IPS DF 6.9 (cell line): ENCODE data around the gene RNF207.
A peak's percentile ranks its signal among the peaks of the same experiment; 100 is the strongest.

Experiments used
- DNase-seq: peaks from one replicate; pipeline ENCODE4 v3.0.0-alpha.2; 2013; ENCODE audit warnings: low read depth, low spot score
- H3K27ac ChIP-seq: one replicate; pipeline ENCODE4 v1.5.1; 2013; ENCODE audit warnings: low read length, control low read depth
- H3K27me3 ChIP-seq: 2 replicates; pipeline ENCODE4 v1.6.1; 2013; ENCODE audit warnings: mild to moderate bottlenecking, low read length; ENCODE audit not compliant: control insufficient read depth, insufficient read depth
- H3K36me3 ChIP-seq: 2 replicates; pipeline ENCODE4 v1.6.1; 2013; ENCODE audit warnings: low read length; ENCODE audit not compliant: control insufficient read depth, insufficient read depth
- H3K4me1 ChIP-seq: 2 replicates; pipeline ENCODE4 v1.6.1; 2013; ENCODE audit warnings: low read length; ENCODE audit not compliant: control insufficient read depth, insufficient read depth
- H3K4me3 ChIP-seq: 2 replicates; pipeline ENCODE4 v1.5.1; 2013; ENCODE audit warnings: mild to moderate bottlenecking, low read length
- H3K9me3 ChIP-seq: 2 replicates; pipeline ENCODE4 v1.6.1; 2013; ENCODE audit warnings: low read length, inconsistent platforms; ENCODE audit not compliant: control insufficient read depth, insufficient read depth
- WGBS: extraction: QIAGEN DNeasy Blood & Tissue Kit; methylation state at CpG from one replicate; pipeline ENCODE4 v1.1.7; 2013; ENCODE audit warnings: mixed read lengths, missing lambda C conversion rate; ENCODE audit not compliant: insufficient read length, insufficient coverage; 5-methylcytosine and 5-hydroxymethylcytosine counted together

RNF207 gene

GRCh38 chr1:6260961-6261614 is 55.2 kb downstream of the RNF207 start, which contains the start of gene GPR153:
GPR153 (minus strand) TSS chr1:6261098; CDS start chr1:6254905, 6,193 bp downstream.
- H3K27me3 ChIP-seq: no peaks in the 10 kb centered on the region
- H3K9me3 ChIP-seq: no peaks in the 10 kb centered on the region
- DNase-seq: no peak
- H3K27ac ChIP-seq: no peak within 1 kb of the TSS
- no peaks in the 10 kb centered on the region for H3K36me3 ChIP-seq
- WGBS: no CpG with 5 or more reads among the region's 78 CpGs
- H3K4me3 ChIP-seq: peak within 1 kb of the TSS; percentile 67
- peaks cover 4% of the 10 kb centered on the region; the same call in 1 of the 2 replicates for H3K4me1 ChIP-seq

- no CpG with 5 or more reads among the region's 15 CpGs for WGBS
- no peak for DNase-seq
- Histone ChIP-seq H3K27ac (no peak overlapping the region), H3K9me3 (no peaks in the 10 kb centered on the region), H3K36me3 (no peaks in the 10 kb centered on the region), H3K4me3 (peak overlapping the region; percentile 67; the same call in 1 of the 2 replicates), H3K27me3 (no peaks in the 10 kb centered on the region), H3K4me1 (peaks cover 4% of the 10 kb centered on the region; the same call in 1 of the 2 replicates)
These were observed 55.7 kb downstream of the RNF207 start for GRCh38 chr1:6261615-6261995.

GRCh38 chr1:6262555-6263420 is 56.9 kb downstream of the RNF207 start:
- no peaks in the 10 kb centered on the region for H3K27me3 ChIP-seq
- no peak overlapping the region for H3K4me3 ChIP-seq
- H3K27ac ChIP-seq: no peak overlapping the region
- H3K4me1 ChIP-seq: peaks cover 4% of the 10 kb centered on the region; the same call in 1 of the 2 replicates
- no peaks in the 10 kb centered on the region for H3K9me3 ChIP-seq
- H3K36me3 ChIP-seq: no peaks in the 10 kb centered on the region
- no CpG with 5 or more reads among the region's 25 CpGs for WGBS
- DNase-seq: no peak

- Histone ChIP-seq H3K27me3 (no peaks in the 10 kb centered on the region), H3K4me3 (no peak overlapping the region), H3K36me3 (no peaks in the 10 kb centered on the region), H3K4me1 (peaks cover 4% of the 10 kb centered on the region; the same call in 1 of the 2 replicates), H3K9me3 (no peaks in the 10 kb centered on the region), H3K27ac (no peak overlapping the region)
- no peak for DNase-seq
- WGBS: no CpG with 5 or more reads among the region's 7 CpGs
These were observed 57.8 kb downstream of the RNF207 start for GRCh38 chr1:6263716-6264115.

GRCh38 chr1:6265151-6265550 is 59.2 kb downstream of the RNF207 start:
- no peak overlapping the region for H3K27ac ChIP-seq
- no peaks in the 10 kb centered on the region for H3K9me3 ChIP-seq
- no peaks in the 10 kb centered on the region for H3K27me3 ChIP-seq
- no peak for DNase-seq
- no CpG with 5 or more reads among the region's 15 CpGs for WGBS
- H3K4me3 ChIP-seq: no peak overlapping the region
- peaks cover 4% of the 10 kb centered on the region; the same call in 1 of the 2 replicates for H3K4me1 ChIP-seq
- H3K36me3 ChIP-seq: no peaks in the 10 kb centered on the region

- Histone ChIP-seq H3K27ac (no peak overlapping the region), H3K9me3 (no peaks in the 10 kb centered on the region), H3K36me3 (no peaks in the 10 kb centered on the region), H3K4me1 (peaks cover 4% of the 10 kb centered on the region; the same call in 1 of the 2 replicates), H3K4me3 (no peak overlapping the region), H3K27me3 (no peaks in the 10 kb centered on the region)
- DNase-seq: no peak
- no CpG with 5 or more reads among the region's 11 CpGs for WGBS
These were observed 60.7 kb downstream of the RNF207 start for GRCh38 chr1:6266641-6267040.

- Histone ChIP-seq H3K4me1 (no peaks in the 10 kb centered on the region; the same call in 1 of the 2 replicates), H3K27me3 (no peaks in the 10 kb centered on the region), H3K9me3 (no peaks in the 10 kb centered on the region), H3K36me3 (no peaks in the 10 kb centered on the region), H3K27ac (no peak overlapping the region), H3K4me3 (no peak overlapping the region)
- DNase-seq: no peak
- WGBS: no CpG with 5 or more reads among the region's 12 CpGs
These were observed 61.9 kb downstream of the RNF207 start for GRCh38 chr1:6267686-6268322.

- DNase-seq: no peak
- no peak overlapping the region for H3K4me3 ChIP-seq
- WGBS: no CpG with 5 or more reads among the region's 21 CpGs
- no peaks in the 10 kb centered on the region for H3K36me3 ChIP-seq
- H3K27ac ChIP-seq: no peak overlapping the region
- no peaks in the 10 kb centered on the region for H3K27me3 ChIP-seq
- H3K9me3 ChIP-seq: no peaks in the 10 kb centered on the region
- H3K4me1 ChIP-seq: no peaks in the 10 kb centered on the region; the same call in 1 of the 2 replicates
These were observed 62.5 kb downstream of the RNF207 start for GRCh38 chr1:6268415-6268814.

GRCh38 chr1:6269296-6269695 is 63.4 kb downstream of the RNF207 start:
- Histone ChIP-seq H3K27me3 (no peaks in the 10 kb centered on the region), H3K9me3 (no peaks in the 10 kb centered on the region), H3K4me1 (no peaks in the 10 kb centered on the region; the same call in 1 of the 2 replicates), H3K4me3 (no peak overlapping the region), H3K27ac (no peak overlapping the region), H3K36me3 (no peaks in the 10 kb centered on the region)
- WGBS: no CpG with 5 or more reads among the region's 14 CpGs
- DNase-seq: no peak

GRCh38 chr1:6269720-6270400 is 63.9 kb downstream of the RNF207 start:
- no peak overlapping the region for H3K4me3 ChIP-seq
- H3K27me3 ChIP-seq: no peaks in the 10 kb centered on the region
- no peaks in the 10 kb centered on the region; the same call in 1 of the 2 replicates for H3K4me1 ChIP-seq
- H3K27ac ChIP-seq: no peak overlapping the region
- no peak for DNase-seq
- no CpG with 5 or more reads among the region's 22 CpGs for WGBS
- no peaks in the 10 kb centered on the region for H3K36me3 ChIP-seq
- H3K9me3 ChIP-seq: no peaks in the 10 kb centered on the region
